GM20431 (cell line): ENCODE data around the gene MRPS25.

ENCODE experiments used
- in situ Hi-C: fragments of 300-500 bp; cut with MseI, MboI; formaldehyde crosslinking; loops from one replicate; pipeline ENCODE4 v1.15.0; 2020; ENCODE audit warnings: low sequenced_read_pairs; ENCODE audit not compliant: unreplicated experiment

MRPS25 gene

DNA sequence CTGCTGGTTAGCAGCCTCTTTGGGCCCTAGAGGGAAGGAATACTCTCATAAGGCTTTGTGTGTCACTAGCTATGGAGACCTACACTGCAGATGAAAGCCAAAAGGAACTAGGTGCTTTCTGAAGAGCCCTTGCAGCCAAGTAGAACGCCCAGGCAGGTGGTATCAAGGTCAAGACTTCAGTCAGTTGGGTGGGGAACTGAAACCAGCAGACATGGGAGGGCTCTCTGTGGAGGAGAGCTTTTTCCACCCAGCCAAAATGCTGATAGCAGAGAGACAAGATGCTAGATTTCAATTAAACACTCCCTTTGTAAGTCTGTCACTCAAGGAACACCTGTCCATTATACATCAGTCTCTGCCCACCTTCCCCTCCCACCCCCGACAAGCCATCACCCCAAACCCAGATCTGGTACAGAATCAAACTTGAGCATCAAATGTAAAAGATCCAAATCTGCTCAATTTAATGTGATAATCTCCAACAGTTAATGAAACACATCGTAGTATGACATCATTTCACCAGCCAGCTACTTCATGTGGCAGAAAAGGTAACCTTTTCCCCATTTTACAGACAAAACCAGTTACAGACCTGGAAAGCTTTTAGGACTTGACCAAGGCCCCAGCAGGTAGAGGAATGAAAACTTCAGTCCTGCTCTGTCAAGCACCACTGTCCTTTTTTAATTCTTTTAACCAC, 14.6 kb downstream of the MRPS25 start:
- in situ Hi-C loops: no loop called here

DNA sequence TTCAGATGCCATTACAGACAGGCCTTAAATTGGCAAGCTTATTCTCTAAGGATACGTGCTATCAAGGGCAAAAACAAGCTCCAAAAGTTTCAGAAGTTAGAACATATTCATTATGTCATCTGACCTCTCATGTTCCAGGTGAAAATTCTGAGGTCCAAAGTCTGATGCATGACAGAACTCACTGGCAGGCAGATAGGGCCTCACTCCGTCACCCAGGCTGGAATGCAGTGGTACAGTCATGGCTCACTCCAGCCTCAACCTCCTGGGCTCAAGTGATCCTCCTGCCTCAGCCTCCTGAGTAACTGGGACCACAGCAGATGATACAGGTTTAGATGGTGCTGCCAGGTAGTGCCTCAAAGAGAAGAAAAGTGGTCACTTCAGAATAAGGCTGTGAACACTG, 15.5 kb downstream of the MRPS25 start:
- in situ Hi-C loops: no loop called here

DNA sequence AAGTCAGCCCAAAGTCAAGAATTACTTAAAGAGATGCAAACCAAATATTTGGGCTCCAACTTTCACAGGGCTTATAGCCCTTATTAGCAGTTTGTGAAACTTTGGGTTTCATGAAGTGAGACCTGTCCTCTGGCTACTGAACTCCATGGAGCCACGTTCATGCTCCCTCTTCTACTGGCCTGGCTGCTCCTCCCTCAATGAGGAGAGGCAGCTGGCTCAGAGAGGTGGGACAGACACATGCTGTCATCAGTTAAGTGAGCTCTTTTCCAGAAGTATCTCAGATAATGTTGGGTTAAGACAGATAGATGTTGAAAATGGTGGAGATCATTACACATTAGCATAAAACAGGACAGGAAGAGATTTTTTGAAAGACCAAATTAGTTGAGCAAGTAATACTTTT, 19.4 kb downstream of the MRPS25 start:
- in situ Hi-C loops: no loop called here

DNA sequence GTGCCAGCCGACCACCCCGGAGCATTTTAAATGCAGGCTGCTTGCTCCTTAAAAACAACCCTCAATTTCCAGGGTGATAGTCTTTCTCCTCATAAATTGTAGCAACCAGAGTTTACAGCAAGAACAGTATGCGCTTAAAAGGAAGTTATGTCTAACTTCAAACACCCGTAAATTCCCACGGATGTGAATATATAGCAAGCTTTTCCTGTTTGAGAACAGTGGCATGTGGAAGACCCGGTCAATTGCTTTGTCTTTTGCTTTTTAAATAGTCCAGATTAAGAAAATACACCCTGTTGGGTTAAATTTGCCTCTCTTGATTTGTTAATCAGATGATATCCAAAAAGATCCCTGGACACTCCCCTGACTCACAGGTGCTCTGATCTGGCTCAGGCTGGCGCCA, 20.8 kb downstream of the MRPS25 start:
- in situ Hi-C loops: no loop called here

DNA sequence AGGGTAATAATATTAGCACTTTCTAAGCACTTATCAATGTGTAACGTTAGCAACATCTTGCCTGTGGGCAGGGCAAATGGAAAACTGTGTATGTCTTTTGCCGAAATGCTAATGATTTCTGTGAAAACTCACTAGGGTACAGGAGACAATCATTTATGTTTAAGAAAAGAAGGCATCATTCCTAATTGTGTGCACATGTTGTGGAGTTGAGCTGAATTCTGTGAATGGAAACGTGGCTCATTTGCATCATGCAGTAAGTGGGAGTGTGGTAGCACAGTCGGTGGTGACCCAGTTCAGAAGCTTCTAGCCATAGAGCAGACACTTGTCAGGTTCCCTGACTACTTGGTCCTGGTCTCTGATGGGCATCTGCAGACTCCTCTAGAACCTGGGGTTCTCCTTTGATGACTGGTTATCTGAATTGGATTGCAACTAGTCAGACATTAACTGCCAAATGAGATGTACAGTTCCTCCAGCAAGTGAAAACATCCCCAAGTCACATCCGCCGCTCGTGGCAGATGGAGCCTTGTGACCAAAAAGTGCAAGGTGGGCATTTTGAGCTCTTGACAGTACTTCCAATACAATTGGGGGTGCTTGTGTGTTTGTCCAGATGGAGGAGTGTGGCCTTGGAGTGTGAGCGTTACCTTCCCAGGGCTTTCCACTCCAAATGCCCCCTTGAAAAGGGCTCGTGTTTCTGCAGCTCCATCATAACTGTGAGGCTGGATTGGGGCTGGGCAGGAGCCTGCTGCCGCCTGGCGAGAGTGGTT, 21.5 kb downstream of the MRPS25 start:
- in situ Hi-C loops: no loop called here

DNA sequence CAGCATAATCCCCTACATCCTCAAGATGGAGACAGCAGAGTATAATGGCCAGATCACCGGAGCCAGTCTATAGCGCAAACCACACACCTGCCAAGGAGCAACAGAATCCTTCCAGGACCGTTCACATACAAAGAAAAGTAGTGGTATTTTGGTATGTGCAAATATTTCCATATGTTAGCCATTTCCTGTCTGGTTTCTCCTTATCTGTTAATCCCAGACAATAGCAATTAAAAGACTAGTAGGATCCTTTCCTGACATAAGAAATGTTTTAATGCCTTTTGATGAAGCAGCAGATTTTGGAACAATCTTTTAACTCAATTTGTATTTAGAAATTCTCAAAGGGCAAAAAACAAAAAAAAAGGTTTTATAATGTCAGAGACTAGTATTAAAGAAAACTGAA, 22.2 kb downstream of the MRPS25 start:
- in situ Hi-C loops: no loop called here

DNA sequence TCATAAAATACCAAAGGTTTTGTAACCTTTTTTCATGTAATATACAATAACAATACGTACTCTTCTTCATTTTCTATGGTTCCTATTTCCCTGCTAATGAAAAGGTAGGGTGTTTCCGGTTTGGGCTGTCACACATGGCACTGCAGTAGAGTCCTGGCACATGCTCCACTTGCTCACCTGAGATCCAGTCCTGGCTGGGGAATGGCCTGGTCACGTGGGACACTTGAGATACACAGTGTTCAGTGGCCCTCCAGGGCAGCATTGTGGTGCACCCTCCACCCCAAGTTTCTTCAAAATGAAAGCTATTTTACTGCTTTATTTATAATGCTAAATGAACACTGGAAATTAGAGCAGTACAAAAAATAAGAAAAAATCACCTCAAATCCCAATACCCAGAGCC, 23.2 kb downstream of the MRPS25 start:
- in situ Hi-C loops: no loop called here

DNA sequence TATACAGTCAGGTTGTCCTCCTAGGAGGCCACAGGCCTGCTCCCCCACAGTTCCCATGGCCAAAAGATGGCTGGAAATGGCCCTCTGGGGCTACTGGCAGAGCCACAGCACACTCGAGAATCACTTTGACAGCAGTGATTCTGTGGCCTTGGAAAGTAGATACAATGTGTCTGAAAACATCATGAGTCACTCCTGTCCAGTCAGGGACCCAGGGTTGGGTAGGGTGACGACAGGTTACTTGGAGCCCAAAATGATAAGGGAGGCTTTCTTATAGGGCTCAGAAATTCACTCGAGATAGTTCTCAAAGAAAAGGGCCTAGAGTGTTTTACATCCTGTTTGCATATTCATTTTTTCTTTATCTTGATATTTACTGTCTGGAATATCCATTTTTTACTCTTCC, 24.3 kb downstream of the MRPS25 start:
- in situ Hi-C loops: no loop called here

DNA sequence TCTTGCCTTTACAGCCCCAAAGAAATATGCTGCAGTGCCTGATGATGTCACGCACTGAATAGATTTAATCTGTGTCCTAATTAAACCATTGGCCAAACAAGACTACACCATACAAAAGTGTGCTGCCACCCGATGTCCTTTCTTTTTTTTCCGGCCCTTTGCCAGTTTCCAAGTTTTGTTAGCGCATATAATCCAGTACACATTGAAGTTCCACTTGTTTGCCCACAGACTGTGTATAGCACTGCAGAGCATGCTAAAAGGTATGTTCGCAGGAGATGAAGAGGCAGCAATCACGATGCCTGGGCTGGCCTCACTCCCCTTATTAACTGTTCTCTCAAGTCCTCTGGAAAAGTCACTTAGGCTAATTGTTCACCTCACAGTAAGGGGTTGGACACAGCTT, 26.8 kb downstream of the MRPS25 start:
- in situ Hi-C loops: no loop called here

DNA sequence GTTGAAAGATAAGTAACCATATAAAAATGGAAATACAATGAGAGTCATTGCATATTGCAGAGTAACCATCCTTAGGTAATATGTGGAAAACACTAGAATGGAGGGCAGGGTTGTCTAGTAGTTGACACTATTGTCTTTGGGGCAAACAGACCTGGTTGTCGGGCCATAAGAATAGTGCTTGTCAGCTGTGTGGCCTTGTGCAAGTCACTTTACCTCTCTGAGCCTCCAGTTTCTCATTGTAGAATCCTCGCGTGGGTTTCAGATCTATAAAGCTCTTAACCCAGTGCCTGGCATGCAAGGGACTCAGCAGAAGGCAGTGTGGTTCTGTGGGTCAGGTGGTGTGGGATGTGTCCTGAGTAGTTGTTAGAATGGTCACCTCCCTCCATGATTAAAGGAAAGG, 32.0 kb downstream of the MRPS25 start:
- in situ Hi-C loops: no loop called here

DNA sequence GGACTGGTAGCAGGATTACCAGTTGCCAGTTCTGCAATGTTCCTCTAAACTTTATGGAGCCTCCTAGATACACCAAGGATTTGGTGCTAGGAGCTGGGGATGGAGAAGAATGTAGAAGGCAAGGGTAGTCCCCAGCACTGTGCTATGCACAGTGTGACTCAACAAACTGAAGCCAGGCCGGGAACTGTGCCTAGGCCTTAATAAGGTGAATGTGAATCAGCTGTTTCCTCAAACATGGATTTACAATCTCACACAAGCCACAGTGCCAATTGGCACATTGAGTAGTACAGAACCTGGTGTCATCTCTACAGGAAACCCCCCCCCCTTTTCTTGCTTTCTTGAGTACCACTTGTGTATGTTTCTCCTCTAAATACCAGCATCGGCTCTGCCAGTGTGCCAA, 32.5 kb downstream of the MRPS25 start:
- in situ Hi-C loops: no loop called here

DNA sequence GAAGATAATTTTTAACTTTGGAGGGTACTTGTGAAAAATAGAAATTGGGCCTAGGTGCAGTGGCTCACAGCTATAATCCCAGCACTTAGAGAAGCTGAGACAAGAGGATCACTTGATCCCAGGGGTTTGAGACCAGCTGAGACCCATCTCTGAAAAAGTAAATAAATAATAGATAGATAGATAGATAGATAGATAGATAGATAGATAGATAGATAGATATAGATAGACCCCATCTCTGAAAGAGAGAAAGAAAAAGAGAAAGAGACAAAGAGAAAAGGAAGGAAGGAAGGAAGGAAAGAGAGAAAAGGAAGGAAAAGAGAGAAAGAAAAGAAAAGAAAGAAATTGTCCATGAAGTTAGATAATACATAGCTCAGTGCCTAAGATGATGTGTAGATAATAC, 35.5 kb downstream of the MRPS25 start:
- in situ Hi-C loops: no loop called here

DNA sequence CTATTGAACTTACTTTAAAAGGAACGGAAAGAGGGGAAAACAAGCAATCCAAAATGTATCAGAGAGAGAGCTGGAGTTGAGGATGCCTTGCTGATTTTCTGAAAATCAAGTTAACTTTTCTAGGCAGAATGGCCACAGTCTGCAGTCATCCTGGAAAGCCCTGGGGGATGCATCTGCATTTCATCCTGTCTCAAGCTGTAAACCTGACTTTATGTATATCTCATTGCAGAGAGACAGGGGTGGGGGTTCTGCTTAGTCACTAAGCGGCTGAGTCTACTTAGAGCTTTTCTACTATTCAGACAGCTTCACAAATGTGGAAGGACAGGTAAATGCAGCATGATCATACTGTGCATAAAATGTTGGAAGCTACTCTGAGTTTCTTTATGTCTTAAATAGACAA, 41.4 kb downstream of the MRPS25 start:
- in situ Hi-C loops: no loop called here

DNA sequence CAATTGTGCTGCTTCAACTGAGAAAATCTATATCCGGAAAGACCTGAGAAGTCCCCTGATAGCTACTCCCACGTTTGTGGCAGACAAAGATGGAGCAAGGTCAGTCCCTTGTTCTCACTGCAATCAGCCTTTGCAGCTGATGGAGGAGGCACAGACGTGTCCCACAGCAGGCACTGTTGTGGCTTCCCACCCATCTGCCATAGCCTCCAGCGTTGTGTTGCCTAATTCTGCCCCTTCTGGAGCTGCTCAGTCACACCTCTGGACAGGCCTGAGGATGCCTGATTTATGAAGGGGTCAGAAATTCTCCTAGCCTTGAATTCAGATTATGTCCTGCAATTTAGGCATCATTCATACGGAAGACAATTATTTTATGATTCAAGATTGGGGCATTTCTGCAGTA, 41.9 kb downstream of the MRPS25 start:
- in situ Hi-C loops: no loop called here

DNA sequence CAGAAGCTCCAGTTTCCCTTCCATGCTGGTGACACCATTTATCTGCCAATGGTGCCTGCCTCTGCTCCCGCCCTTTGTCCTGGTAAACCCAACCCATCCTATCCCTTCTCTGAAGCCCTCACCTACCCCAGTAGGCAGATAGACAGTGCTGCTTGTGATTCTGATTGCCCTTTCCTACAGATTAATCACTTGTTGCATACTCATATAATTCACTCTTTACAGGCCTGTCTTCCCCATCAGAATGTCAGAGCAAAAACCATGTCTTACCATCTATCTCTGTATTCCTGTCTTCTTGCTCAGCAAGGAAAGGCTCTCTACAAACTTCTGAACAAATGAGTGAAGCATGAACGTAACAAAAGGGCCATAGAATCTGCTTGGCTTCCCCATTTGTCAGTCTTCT, 47.9 kb downstream of the MRPS25 start:
- in situ Hi-C loops: no loop called here

DNA sequence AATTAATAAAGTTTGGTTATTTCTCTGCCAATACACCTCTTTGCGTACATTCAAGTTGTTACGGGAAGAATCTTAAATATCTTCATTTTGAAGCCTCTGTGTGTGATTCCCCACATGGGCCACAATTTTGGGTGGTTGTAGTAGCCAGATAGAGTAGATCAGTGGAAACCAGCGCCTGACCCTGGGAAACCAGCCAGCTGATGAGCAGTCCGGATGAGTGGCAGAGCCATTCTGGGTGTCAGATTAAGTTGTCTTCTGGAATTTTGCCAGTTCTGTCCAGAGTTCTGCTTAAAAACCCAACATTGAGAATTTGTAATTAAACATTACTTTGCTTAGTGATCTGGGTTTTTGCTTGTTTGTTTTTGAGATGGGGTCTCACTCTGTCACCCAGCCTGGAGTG, 49.7 kb downstream of the MRPS25 start:
- in situ Hi-C loops: no loop called here

DNA sequence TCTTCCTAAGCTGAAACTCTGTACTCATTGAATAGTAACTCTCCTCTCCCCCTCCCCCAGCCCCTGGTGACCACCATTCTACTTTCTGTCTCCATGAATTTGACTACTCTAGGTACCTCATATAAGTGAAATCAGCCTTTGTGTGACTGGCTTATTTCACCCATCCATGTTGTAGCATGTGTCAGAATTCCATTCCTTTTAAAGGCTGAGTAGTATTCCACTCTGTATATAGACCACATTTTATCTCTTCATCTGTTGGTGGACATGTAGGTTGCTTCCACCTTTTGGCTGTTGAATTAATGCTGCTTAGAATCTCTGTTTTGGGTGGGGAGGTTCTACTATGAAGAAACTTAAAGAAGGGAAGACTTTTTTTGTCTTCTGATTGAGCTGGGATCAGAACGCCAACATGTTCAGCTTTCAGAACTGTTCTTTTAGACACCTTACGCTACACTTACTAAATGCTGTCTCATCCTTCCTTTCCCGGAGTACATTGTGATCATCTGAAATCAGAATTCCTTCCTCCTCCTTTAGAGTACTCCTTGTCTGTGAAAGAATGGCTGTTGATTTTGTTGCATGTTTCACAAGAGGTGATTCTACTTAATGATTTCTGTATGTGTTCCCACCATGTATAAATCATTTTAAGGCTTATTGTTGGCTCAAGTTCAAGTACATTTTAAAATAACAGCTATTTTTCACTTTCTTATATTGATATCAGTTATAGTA, 50.3 kb downstream of the MRPS25 start:
- in situ Hi-C loops: no loop called here

DNA sequence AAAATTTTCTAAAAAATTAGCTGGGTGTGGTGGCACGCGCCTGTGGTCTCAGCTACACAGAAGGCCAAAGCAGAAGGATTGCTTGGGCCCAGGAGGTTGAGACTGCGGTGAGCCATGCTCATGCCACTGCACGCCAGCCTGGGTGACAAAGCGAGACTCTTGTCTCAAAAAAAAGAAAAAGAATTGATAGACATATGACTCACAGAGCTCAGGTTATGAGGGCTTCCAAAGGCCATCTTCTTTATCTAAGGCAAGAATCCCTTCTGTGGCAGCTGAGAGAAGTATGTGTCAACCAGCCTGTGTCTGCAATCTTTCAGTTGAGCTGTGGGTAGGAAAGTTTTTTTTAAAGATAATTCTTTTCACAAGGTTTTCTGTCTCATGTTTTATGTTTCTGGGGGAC, 53.9 kb downstream of the MRPS25 start:
- in situ Hi-C loops: no loop called here

DNA sequence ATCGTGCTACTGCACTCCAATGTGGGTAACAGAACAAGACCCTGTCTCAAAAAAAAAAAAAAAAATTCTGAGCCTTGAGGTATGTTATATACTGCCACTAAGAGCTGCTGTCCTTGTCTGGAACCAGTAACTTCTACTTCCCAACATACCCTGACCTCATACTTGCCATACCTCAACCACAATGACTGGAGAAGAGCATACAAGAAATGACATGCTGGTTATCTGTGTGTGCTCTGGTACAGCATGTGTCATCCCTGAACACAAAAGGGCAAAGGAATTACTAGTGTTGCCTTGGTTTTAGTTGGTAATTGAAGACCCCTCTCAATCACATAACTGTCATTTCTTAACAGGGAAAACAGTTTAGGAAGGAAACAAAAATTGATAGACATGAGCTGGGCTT, 54.5 kb downstream of the MRPS25 start:
- in situ Hi-C loops: no loop called here

DNA sequence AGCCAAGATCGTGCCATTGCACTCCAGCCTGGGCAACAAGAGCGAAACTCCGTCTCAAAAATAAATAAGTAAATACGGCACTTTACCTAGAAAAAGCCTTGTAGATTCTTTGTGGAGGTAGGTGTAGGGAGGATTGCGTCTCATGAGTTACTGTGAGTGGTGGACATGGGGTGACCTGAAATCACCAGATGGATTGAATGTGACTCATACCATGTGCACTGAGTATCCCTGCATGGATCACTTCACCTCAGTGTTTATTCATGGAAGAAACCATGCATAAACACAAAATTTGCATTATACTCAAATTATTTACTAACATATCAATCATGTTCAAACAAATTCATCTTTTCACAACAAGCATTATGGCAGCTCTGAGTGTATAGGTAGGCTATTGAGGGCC, 55.9 kb downstream of the MRPS25 start:
- in situ Hi-C loops: no loop called here

DNA sequence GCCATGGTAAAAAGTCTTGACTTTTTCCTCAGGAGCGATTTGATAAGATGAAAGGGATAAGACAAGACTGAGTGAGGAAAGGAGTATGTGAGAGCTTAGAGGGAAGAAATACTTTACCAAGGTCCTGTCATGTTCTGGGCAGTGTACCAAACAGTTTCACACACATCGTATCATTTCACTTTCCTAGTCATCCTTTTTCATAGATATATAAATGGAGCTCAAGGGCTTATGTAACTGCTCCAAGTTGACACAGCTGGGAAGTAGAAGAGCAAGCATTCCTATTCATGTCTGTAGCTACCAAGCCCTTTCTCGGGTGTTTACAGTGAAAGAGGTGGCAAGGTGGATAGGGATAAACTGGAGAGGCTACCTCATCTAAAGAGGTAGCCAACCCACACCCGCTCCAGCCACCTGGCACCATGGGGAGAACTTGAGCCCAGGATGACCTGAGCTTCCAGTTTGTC, 57.4 kb downstream of the MRPS25 start:
- in situ Hi-C loops: no loop called here
